Measurements from ENCODE around the gene IL34.

DNA sequence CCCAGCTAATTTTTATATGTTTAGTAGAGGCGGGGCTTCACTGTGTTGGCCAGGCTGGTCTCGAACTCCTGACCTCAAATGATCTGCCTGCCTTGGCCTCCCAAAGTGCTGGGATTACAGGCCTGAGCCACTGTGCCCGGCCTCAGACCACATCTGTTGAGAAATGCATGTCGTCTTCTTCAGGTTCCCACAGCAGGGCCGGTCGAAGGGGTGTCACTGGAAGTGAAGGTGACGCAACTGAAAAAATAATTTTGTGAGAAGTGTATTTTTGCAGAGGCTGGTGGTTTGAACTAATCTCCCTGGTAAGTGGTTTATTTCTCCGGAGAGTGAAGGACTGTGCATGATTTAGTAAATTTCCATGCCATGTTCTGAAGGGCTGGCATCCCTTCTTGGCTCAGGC is 33.4 kb upstream of the IL34 start:
- TF ChIP-seq EP300 (conservative IDR thresholded peaks at IDR 0.05; ENCODE audit: poor library complexity, severe bottlenecking) (no peak), EZH2 (IDR thresholded peaks at IDR 0.05; ENCODE audit: borderline replicate concordance, insufficient read depth, low read length, poor library complexity, severe bottlenecking) (no peak), RAD21 (conservative IDR thresholded peaks at IDR 0.05) (no peak), POLR2AphosphoS5 (IDR thresholded peaks at IDR 0.05) (no peak), SMC3 (conservative IDR thresholded peaks at IDR 0.05; ENCODE audit: poor library complexity) (no peak)
- TF ChIP-seq, protein P1, sequence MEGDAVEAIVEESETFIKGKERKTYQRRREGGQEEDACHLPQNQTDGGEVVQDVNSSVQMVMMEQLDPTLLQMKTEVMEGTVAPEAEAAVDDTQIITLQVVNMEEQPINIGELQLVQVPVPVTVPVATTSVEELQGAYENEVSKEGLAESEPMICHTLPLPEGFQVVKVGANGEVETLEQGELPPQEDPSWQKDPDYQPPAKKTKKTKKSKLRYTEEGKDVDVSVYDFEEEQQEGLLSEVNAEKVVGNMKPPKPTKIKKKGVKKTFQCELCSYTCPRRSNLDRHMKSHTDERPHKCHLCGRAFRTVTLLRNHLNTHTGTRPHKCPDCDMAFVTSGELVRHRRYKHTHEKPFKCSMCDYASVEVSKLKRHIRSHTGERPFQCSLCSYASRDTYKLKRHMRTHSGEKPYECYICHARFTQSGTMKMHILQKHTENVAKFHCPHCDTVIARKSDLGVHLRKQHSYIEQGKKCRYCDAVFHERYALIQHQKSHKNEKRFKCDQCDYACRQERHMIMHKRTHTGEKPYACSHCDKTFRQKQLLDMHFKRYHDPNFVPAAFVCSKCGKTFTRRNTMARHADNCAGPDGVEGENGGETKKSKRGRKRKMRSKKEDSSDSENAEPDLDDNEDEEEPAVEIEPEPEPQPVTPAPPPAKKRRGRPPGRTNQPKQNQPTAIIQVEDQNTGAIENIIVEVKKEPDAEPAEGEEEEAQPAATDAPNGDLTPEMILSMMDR (IDR thresholded peaks at IDR 0.05; ENCODE audit: poor library complexity, severe bottlenecking): no peak

Measured in neural cell (in vitro differentiated cells).